GM12878 (cell line): ENCODE results near the gene ESPNL.

Source experiments
- CHD2 ChIP-seq: IDR thresholded peaks from 2 replicates; pipeline ENCODE4 v1.6.1; 2011; ENCODE audit warnings: low read depth, low read length, improper control_type of control experiment, borderline replicate concordance
- EP300 ChIP-seq, 2 experiments: fragments of 150-350 bp in 1 of 2; IDR thresholded peaks; 2 replicates each; pipeline ENCODE4 v1.6.1; 2011 to 2012; ENCODE audit warnings: low read depth in 2 of 2, low read length in 2 of 2, borderline replicate concordance in 1 of 2, improper control_type of control experiment in 1 of 2, inconsistent platforms in 1 of 2; ENCODE audit not compliant: control insufficient read depth in 1 of 2
- GABPA ChIP-seq: IDR thresholded peaks from 2 replicates; pipeline ENCODE4 v1.6.1; 2014; ENCODE audit warnings: antibody characterized with exemption, low read depth, mild to moderate bottlenecking, inconsistent platforms
- HCFC1 ChIP-seq: fragments of 150-350 bp; IDR thresholded peaks from 2 replicates; pipeline ENCODE4 v1.6.1; 2014; ENCODE audit warnings: low read length
- HDGF ChIP-seq: fragments of 450-650 bp; IDR thresholded peaks from 2 replicates; pipeline ENCODE4 v1.6.1; 2016; ENCODE audit warnings: antibody characterized with exemption
- IRF4 ChIP-seq: IDR thresholded peaks from 2 replicates; pipeline ENCODE4 v1.6.1; 2011; ENCODE audit warnings: low read depth, low read length
- LARP7 ChIP-seq: fragments of 450-650 bp; IDR thresholded peaks from 2 replicates; pipeline ENCODE4 v1.6.1; 2017; ENCODE audit warnings: mild to moderate bottlenecking
- NR2C2 ChIP-seq: IDR thresholded peaks from 2 replicates; pipeline ENCODE4 v1.6.1; 2011; ENCODE audit warnings: borderline replicate concordance, low read depth; ENCODE audit not compliant: control insufficient read depth, insufficient read length
- RCOR1 ChIP-seq: conservative IDR thresholded peaks from 2 replicates; pipeline ENCODE4 v1.6.1; 2012; ENCODE audit warnings: low read depth, low read length, improper control_type of control experiment
- RELA ChIP-seq: fragments of 450-650 bp; IDR thresholded peaks from 2 replicates; pipeline ENCODE4 v1.8.0; 2014; ENCODE audit warnings: borderline replicate concordance; ENCODE audit not compliant: partially characterized antibody
- SMARCA5 ChIP-seq: fragments of 450-650 bp; IDR thresholded peaks from 2 replicates; pipeline ENCODE4 v1.6.1; 2017; ENCODE audit warnings: mild to moderate bottlenecking
- SREBF2 ChIP-seq: IDR thresholded peaks from 2 replicates; pipeline ENCODE4 v1.6.1; 2012; ENCODE audit warnings: mild to moderate bottlenecking, low read length
- TF ChIP-seq, protein P1 (sequence below), 3 experiments: IDR thresholded peaks in 2 of 3; conservative IDR thresholded peaks in 1 of 3; 2 replicates each; pipeline ENCODE4 v1.5.1; 2011; ENCODE audit warnings: low read depth in 3 of 3, low read length in 3 of 3, mild to moderate bottlenecking in 3 of 3, control low read depth in 2 of 3, moderate library complexity in 2 of 3, inconsistent platforms in 1 of 3, mixed read lengths in 1 of 3; ENCODE audit not compliant: control insufficient read depth in 2 of 3, insufficient read depth in 1 of 3; ENCODE audit errors: extremely low read depth in 1 of 3
- TF ChIP-seq, protein P2 (sequence below): fragments of 450-650 bp; IDR thresholded peaks from 2 replicates; pipeline ENCODE4 v1.6.1; 2017; ENCODE audit warnings: mild to moderate bottlenecking, moderate library complexity

DNA sequence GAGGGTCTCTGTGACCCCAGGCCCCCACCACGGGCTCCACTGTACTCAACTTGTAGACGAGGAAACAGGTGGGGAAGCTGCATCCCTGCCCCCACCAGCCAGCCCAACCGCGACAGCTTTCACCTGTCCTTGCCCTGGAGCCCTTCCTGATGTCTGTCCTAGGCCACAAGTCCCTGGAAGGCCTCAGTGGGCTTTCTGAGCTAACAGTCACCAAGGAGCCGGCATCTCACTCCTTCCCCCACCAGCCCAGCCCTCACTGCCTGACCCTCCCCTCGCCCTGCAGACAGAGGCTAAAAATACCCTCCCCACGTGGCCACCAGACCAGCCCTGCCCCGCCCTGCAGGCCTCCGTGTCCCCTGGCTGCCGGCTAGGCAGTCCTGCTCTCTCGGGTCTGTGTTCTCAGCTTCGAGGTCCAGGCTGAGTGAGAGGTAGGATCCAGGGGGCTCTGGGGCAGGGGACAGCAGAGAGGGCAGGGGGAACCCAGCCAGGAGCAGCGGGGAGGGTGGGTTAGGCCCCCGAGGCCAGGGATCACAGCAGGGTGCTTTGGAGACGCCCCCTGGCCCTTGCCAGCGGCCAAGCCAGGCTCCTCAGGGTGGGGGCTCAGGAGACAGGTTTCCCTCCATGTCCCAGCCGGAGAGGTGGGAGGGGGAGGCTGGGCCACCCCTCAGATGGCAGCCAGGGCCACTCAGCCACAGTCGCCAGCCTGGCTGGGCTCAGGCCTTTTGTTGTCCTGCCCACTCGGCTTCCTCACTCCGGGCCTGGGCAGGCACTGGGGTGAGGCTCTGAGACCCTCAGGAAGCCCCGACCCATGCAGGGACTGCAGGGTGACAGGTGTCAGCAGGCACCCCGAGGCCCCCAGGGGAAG lies 38.4 kb downstream of the ESPNL start, which contains the start of gene KLHL30:
- TF ChIP-seq, protein P1, sequence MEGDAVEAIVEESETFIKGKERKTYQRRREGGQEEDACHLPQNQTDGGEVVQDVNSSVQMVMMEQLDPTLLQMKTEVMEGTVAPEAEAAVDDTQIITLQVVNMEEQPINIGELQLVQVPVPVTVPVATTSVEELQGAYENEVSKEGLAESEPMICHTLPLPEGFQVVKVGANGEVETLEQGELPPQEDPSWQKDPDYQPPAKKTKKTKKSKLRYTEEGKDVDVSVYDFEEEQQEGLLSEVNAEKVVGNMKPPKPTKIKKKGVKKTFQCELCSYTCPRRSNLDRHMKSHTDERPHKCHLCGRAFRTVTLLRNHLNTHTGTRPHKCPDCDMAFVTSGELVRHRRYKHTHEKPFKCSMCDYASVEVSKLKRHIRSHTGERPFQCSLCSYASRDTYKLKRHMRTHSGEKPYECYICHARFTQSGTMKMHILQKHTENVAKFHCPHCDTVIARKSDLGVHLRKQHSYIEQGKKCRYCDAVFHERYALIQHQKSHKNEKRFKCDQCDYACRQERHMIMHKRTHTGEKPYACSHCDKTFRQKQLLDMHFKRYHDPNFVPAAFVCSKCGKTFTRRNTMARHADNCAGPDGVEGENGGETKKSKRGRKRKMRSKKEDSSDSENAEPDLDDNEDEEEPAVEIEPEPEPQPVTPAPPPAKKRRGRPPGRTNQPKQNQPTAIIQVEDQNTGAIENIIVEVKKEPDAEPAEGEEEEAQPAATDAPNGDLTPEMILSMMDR (IDR thresholded peaks at IDR 0.05 in 2 of 3, conservative IDR thresholded peaks at IDR 0.05 in 1 of 3; ENCODE audit: control insufficient read depth in 2 of 3, extremely low read depth in 1 of 3, insufficient read depth in 1 of 3, low read depth in 3 of 3, low read length in 3 of 3): no peak
- TF ChIP-seq NR2C2 (no peak), GABPA (no peak), HDGF (no peak), RCOR1 (no peak), HCFC1 (no peak), RELA (no peak), IRF4 (no peak), SREBF2 (no peak), CHD2 (no peak), LARP7 (no peak), SMARCA5 (no peak), EP300 (IDR thresholded peaks at IDR 0.05; ENCODE audit: borderline replicate concordance in 1 of 2, control insufficient read depth in 1 of 2, low read depth in 2 of 2, low read length in 2 of 2) (no peak)
- TF ChIP-seq, protein P2, sequence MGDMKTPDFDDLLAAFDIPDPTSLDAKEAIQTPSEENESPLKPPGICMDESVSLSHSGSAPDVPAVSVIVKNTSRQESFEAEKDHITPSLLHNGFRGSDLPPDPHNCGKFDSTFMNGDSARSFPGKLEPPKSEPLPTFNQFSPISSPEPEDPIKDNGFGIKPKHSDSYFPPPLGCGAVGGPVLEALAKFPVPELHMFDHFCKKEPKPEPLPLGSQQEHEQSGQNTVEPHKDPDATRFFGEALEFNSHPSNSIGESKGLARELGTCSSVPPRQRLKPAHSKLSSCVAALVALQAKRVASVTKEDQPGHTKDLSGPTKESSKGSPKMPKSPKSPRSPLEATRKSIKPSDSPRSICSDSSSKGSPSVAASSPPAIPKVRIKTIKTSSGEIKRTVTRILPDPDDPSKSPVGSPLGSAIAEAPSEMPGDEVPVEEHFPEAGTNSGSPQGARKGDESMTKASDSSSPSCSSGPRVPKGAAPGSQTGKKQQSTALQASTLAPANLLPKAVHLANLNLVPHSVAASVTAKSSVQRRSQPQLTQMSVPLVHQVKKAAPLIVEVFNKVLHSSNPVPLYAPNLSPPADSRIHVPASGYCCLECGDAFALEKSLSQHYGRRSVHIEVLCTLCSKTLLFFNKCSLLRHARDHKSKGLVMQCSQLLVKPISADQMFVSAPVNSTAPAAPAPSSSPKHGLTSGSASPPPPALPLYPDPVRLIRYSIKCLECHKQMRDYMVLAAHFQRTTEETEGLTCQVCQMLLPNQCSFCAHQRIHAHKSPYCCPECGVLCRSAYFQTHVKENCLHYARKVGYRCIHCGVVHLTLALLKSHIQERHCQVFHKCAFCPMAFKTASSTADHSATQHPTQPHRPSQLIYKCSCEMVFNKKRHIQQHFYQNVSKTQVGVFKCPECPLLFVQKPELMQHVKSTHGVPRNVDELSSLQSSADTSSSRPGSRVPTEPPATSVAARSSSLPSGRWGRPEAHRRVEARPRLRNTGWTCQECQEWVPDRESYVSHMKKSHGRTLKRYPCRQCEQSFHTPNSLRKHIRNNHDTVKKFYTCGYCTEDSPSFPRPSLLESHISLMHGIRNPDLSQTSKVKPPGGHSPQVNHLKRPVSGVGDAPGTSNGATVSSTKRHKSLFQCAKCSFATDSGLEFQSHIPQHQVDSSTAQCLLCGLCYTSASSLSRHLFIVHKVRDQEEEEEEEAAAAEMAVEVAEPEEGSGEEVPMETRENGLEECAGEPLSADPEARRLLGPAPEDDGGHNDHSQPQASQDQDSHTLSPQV: no peak
